Activated gamma-delta T cell treated with Interleukin-2 at 50 U/mL for 16 hours (primary cell): ENCODE results near the gene CNTNAP2.
"Not testable (repeated sequence)": the region's sequence is repeated elsewhere in the genome, so short reads cannot be mapped to it uniquely, and the experiment has no call there.

Source experiments
- DNase-seq: peaks from one replicate; pipeline ENCODE4 v3.0.0-alpha.2; 2020

Gene CNTNAP2

DNA sequence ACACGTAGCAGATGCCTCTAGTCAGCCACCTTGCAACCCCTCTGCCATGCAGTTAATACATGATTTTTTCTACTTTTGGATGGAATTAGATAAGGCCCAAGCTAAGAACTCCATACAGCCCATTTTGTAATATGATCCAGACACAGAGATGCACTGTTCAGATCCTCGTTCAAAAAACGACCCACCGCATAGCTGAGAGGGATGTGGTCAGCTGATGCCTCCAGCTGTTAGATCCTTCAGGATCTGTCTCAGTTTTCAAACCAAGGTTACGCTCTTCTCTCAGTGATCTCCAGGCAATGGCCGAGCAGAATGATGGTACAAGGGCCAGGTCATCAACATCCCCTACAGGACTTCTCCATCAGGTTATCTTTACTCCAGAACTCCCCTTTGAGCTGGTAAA is 1592.3 kb downstream of the CNTNAP2 start:
- DNase-seq: no peak

DNA sequence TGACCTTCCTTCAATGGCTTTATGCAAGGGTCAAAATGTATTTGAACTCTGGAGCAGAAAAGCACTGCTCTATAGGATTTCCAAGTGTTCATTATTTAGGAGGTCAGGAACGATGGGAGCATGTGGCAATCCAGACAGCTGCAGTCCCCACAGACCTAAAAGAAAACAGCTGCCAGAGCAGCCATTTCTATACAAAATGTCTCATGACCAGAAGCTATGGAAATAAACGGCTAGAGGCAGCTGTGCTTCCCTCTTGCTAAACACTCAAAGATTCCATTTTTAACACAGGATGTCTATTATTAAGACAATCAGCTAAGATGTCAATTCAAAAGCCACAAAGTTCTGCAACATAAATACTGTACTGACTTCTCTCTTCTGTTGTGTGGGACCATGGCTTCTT is 1594.8 kb downstream of the CNTNAP2 start:
- DNase-seq: no peak

DNA sequence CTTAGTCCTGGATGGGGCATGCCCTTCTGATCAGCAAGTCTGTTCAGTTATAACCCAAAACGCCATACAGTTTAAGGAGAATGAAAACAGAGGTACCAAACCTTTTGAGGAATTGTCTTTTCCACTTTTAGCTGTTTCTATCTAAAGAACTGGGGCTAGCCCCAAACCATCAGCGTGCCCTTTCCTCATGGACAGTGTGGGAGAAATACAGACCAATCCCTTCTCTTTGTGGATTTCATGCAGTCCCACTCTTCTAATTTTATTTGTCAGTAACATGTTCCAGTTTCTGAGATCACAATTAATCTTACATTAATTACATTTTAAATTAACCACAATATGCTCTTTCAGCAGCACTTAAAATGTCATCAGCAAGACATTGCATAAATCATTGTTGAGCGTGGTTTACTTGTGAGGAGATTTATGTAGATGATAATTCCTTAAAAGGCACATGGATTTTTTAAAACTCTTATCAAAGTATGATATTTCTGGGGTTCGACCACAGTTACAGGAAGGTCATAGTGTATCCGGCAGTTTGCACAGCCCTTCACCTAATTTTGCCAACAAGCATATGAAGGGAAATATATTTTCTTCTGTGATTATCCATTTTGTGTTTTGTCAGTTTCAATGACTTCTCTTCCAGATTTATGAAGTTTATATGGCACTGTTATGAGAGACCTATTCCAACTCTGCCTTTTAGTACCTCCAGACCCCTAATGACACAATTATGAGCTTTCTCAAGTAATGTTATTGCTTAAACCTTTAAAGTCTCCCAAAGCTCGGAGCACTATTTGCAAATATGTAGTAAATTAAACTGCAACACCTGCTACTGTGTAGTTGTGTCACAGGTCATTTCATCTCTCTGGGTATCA is 1605.6 kb downstream of the CNTNAP2 start:
- no peak for DNase-seq

DNA sequence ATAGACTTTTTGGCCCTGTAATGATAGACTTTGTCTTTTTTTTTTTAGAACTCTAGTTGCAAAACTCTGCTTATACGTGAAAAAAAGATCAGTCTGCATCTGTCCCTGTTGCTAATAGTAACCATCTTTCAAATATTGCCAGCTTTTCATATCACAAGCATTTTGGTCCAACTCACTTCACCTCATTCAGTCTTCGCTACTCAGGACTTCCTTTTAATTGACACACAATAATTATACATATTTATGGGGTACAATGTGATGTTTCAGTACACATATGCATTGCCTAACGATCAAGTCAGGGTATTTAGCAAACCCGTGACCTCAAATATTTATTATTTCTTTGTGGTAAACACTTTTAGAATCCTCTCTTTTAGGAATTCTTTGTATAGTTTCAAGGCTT is 1606.9 kb downstream of the CNTNAP2 start:
- no peak for DNase-seq

DNA sequence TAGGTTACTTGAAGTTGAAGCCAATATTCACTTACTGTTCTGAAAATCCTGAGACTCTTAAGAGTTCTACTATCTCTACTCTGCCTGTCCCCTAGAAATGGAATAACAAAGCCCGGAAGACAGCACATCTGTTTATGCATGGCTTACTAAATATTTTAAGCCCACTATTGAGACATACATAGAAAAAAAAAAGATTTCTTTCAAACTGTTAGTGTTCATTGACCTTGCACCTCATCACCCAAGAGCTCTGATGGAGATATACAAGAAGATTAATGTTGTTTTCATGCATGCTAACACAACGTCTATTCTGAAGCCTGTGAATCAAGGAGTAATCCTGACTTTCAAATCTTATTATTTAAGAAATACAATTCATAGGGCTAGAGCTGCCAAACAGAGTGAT is 1614.7 kb downstream of the CNTNAP2 start:
- DNase-seq: no peak

DNA sequence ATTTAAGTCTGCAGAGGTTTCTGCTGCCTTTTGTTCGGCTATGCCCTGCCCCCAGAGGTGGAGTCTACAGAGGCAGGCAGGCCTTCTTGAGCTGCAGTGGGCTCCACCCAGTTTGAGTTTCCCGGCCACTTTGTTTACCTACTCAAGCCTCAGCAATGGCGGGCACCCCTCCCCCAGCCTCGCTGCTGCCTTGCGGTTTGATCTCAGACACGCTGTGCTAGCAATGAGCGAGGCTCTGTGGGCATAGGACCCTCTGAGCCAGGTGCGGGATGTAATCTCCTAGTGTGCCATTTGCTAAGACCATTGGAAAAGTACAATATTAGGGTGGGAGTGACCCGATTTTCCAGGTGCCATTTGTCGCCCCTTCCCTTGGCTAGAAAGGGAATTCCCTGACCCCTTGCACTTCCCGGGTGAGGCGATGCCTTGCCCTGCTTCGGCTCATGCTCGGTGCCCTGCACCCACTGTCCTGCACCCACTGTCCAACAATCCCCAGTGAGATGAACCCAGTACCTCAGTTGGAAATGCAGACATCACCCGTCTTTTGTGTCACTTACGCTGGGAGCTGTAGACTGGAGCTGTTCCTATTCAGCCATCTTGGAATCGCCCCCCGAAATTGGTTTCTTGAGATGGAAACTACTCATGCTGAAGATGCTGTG is 1621.1 kb downstream of the CNTNAP2 start:
- DNase-seq: not testable (repeated sequence)

DNA sequence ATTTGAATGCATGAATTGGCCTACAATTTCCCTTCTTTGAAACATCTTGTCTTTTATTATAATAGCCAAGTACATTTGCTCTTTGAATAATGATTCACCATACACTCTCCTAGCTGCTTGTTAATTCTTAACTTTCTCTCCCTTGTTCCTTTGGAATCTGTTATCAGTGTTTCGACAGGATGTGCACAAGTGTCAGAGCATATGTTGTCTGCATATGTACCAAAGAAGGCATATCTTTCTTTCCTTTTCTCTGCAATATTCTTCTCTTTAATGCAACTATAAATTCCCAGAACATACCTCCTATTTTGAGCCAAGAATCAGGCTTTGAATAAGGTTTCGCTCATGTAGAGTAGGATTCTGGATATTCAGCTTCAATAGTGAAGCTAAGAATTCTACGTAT is 1625.7 kb downstream of the CNTNAP2 start:
- no peak for DNase-seq

DNA sequence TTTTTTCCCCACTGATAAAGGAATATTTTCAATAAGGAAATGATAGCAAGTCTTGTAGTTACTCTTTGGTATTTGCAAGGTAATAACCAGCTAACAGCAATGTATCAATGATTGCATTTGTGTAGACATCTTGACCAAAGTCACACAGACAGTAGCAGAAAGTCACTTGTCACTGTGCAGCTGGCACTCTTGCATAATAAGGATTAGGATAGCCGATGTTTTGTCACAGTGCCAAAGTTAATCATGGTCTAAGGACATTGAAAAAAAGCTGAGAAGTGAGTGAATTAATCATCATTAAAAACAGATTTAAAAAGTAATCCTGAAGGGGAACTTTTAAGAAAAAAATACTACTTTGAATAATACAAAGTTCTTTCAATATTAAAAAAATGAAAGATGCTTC is 1639.7 kb downstream of the CNTNAP2 start:
- no peak for DNase-seq

DNA sequence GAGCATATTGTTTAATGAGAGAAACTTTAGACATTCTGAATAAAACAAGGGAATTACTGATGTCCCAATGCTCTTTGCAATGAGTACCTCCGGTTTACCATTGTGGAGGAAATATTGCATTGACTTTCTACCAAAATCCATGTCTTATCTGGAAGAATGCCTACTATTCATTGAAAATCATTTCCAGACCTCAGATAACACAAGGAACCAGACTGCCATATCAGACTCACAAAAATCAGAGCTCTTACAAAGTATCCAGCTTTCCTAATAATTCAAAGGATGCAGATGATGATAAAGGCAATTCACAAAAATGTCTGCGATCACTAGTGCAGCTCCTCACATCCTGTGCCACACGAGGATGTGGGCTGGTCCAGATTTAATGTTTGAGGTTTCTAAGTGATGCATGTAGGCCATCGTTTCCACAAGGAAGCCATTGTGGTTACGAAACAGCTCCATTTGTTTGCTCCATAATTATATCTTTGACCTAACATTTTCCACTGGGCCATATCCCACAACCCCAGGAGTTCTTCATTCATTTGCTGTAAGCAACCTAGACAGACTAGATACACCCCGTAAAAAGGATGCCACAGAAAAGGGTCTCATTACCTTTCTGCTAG is 1642.8 kb downstream of the CNTNAP2 start:
- DNase-seq: no peak

DNA sequence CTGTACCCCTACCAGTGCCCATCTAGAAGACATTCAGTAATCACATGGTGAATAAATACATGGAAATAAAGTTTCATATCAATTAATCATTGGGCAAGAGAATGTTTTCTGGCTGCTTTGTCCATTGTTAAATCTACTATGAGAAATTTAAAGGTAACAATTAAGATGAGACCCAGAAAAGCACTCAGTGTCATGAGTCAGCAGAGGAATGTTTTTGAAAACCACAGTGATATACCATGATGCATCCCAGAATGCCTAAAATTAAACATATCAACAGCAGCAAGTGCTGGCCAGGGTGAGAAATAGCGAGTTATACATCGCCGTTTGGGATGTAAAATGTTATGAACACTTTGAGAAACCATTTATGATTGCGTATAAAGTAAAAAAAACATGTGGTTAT is 1648.7 kb downstream of the CNTNAP2 start:
- no peak for DNase-seq

DNA sequence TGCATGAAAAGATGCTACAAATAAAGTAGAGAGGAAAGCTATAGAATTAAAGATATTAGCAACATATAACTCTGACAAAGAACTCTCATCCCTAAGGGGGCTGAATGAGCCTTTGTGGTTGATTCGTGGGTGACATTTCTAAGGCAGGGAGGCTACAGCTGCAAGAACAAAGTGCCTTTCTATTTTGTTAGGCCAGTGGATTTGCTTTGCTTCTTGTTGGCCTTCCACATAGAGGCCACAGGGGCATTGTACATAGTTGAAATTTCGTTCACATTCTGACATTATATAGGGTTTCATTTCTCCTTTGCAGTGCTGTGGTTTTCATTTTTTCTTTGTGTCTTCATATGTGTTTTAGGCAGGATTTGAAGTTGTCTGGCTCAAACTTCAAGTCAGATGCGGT is 1654.7 kb downstream of the CNTNAP2 start:
- no peak for DNase-seq

DNA sequence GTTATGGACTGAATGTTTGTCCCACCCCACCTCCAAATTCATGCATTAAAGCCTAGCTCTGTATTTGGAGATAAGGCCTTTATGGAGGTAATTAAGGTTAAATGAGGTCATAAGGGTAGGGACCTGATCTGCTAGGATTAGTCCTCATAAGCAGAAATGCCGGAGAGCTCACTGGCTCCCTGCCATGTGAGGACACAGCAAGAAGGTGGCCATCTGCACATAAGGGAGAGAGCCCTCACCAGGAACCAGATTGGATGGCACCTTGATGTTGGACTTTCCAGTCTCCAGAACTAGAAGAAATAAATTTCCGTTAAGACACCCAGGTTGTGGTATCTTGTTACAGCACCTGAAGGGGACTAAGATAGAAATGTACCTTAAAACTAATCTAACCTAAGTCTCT is 1657.9 kb downstream of the CNTNAP2 start:
- DNase-seq: no peak

DNA sequence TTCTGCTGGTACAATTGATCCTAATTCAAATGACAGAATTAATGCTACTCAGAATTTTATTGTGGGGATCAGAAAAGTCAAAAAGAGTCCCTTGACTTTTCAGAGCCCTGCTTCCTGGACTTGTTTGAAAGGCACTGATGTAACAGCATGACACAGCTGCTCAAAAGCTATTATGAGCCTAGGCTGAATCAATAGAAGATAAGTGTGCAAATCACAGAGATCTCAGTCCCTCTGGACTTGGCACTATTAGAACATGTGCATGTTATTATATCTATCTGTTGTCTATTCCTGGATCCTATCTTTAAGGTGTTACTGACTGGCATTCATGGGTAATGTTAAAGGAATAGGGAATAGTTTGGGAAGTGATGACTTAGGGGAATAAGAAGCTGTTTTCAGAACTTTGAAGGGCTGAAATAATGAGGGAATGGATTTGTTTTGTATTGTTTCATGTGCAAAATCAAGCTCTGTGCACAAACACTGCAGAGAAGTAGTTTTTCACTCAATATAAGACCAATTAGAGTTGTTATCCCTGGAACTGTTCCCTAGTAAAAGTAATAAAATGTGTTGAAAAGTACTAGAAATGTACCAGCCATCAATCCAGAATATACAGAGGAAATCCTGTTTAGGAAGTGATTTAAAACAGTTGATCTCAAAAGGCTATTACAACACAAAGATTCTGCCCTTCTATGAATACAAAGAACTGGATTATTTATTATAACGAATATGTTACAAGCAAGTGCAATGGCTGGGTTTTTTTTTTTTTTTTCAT is 1659.1 kb downstream of the CNTNAP2 start:
- DNase-seq: no peak

DNA sequence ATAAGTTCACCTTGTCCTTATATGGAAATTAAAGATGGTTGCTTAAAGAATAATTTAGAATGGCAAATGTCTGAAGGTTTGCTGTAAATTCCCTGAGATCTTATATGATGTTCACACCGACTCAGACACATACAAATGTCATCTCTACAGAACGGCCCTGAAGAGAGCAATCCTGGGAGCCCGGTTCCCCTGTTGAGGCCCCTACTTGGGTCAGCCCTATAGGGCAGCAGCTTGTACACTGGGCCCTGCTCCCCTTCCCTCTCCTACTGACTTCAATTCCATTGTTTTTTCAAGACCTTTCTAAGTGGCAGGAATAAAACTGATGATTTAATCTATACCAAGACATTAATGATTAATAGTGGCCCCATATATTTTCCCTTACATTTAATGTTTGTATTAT is 1660.7 kb downstream of the CNTNAP2 start:
- DNase-seq: no peak

DNA sequence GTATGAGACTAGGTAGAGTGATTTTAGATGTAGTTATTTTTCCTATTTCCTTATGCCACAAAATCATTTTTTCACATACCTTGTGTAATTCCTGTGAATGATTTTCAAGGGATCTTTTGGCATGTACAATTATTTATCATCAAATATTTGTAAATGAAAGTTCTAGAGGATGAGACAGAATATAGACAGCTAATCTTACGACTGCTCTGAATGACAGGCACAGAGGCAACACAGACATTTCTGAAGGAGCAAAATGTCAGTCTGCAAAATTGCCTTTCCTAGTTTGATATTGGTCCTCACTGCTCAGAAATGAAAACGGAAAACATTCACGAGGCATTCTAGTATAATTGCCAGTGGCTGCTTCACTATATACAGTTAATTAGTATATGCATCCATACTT is 1663.3 kb downstream of the CNTNAP2 start:
- DNase-seq: no peak

DNA sequence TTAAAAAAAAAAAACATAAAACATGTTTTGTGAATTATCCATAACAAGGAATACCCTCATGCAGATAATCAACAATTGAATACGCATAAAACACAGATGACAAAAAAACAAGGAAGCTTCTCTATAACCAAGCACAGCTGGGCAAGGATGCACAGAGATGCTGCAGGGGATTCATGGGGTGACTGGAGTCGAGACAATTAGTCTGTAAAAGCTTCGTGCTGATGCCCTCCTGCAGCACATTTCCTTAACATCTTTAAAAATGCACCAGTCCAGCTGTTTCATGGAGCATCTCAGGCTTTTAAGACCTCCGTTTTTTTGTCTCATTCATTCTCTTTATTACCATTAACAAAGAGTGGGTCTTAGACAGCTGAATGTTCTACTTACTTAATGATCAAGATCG is 1680.0 kb downstream of the CNTNAP2 start:
- no peak for DNase-seq

DNA sequence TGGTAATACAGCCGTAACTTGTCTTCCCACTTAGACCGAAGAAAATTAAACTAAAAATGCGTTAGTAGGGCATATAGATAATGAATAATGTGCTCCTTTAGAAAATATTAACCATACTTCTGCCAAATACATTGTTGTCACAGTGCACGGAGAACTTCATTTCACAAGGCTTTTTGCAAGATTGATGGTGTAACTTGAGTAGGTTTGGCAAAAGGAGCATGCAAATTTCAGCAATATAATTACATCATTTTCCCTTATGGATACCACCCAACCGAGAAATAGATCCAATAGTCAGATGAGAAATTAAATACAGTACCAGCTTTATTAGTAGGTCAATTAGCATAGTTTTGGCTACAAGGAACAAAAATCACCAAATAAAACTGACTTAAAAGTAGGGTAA is 1681.4 kb downstream of the CNTNAP2 start:
- DNase-seq: no peak

DNA sequence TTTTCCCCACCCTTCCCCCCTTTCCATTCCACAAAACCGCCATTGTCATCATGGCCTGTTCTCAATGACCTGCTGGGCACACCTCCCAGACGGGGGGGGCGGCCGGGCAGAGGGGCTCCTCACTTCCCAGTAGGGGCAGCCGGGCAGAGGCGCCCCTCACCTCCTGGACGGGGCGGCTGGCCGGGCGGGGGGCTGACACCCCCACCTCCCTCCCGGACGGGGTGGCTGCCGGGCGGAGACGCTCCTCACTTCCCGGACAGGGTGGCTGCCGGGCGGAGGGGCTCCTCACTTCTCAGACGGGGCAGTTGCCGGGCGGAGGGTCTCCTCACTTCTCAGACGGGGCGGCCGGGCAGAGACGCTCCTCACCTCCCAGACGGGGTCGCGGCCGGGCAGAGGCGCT is 1685.2 kb downstream of the CNTNAP2 start:
- not testable (repeated sequence) for DNase-seq

DNA sequence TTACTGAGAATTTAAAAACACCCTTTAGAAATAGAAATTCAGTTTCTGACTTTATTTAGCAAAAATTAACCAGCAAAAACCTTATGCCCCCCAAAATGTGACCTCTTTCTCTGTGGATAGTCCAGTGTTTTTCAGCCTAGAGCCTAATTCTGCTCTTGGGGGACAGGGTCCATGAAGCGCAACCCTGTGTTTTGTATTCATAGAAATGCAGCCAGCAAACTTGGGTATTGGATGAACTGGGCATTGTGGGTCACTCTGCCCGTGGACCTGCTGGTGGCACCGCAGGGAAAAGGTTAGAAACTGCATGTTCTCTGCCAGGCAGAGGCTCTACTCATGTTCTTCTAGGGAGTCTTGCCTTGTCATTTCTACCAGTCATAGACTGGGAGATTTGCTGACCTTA is 1686.5 kb downstream of the CNTNAP2 start:
- DNase-seq: no peak

DNA sequence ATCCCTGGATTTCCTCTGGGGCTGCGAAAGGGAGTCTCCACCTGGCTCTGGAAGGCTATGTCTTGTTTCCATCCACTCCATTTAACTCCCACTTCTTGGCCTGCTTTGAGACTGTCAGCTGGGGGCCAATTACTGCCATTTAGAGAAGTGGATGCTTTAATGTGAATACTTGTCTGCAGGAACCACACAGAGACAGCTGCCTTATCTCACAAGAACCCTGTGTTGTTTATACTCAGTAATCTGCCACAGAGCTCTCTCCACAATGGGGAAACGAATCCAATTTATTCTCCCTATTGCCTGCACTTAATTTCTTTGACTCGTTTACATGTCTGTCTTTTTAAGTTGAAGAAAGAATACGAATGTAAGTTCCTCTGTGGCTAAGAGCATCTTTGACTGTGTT is 1687.0 kb downstream of the CNTNAP2 start:
- no peak for DNase-seq

DNA sequence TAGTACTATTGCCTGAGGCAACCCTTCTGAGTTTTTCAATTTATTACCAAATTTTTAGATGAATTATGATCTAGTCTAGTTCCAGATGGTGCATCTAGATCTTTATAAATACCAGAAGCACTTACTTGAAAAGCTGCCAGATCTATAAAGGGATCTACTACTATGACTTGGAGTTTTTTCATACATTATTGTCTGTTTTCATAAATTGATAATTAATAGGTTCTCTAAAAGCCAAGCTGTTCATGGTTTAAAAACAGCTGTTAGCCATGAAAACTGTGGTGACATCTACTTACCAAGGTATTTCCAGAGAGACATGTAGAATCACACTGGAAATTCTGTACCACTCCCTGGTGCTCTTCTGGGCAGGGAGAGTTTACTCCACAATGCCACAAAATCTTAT is 1687.4 kb downstream of the CNTNAP2 start:
- no peak for DNase-seq

DNA sequence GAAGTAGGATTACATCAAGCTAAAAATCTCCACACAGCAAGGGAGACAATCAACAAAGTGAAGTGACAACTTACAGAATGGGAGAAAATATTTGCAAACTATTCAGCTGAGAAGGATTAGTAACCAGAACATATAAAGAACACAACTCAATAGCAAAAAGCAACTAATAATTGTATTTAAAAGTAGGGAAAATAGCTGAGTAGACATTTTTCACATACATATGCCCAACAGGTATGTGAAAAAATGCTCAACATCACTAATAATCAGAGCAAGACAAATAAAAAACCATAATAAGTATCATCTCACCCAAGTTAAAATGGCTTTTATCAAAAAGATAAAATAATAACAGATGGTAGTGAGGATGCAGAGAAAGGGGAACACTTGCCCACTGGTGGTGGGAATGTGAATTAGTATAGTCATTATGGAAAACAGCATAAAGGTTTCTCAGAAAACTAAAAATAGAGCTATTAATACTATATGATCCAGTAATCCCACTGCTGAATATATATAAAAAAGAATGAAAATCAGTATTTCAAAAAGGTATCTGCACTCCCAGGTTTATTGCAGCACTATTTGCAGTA is 1689.5 kb downstream of the CNTNAP2 start:
- DNase-seq: no peak

DNA sequence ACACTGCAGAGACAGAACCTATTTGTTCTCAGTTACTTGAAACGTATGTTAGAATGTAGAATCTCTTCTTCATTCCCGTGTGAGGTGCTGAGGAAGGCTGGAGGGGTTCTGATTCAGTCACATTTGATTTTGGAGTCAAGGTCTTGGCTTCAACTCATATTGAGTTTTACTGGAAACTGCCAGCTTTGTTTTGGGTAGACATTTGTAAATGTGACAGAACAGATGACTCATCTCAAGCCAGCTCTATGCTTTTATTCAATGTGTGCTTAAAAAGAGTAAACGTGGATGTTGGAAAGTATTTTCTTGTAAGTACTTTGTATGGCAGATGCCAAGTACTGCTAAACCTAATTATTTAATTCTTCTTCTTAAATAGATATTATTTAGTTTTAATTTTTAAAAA is 1693.2 kb downstream of the CNTNAP2 start:
- no peak for DNase-seq
